GM18868 (cell line): ENCODE data around the gene TGM6.
"Not testable (repeated sequence)": the region's sequence is repeated elsewhere in the genome, so short reads cannot be mapped to it uniquely, and the experiment has no call there.

ENCODE experiments used
- ATAC-seq: cut with Tn5 transposase; IDR thresholded peaks from one replicate; pipeline ENCODE4 v1.9.1; 2021; ENCODE audit warnings: mild to moderate bottlenecking, moderate library complexity; ENCODE audit not compliant: unreplicated experiment

The TGM6 gene

DNA sequence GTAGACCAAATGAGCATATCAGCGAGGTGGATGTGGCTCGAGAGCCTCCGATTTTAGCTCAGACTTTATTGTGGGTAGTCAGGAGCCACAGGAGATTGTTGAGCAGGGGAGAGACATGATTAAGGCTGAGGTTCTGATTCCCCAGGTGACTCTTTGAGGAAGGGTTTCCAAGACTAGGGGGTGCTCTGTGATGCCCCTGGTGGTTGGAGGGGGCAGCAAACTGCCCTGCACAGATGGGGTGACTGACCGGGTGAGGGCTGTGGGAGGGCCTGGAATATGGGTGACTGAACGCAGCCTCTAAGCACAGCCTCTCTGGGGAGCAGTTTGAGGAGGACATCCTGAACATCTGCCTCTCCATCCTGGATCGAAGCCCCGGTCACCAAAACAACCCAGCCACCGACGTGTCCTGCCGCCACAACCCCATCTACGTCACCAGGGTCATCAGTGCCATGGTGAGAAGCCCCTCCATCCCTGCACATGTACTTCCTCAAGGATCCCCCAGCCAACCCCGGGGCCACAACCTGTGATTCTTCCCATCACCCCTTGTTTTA is 17.0 kb downstream of the TGM6 start:
- no peak for ATAC-seq

GRCh38 chr20:2398449-2398848 is 17.7 kb downstream of the TGM6 start:
- no peak for ATAC-seq

DNA sequence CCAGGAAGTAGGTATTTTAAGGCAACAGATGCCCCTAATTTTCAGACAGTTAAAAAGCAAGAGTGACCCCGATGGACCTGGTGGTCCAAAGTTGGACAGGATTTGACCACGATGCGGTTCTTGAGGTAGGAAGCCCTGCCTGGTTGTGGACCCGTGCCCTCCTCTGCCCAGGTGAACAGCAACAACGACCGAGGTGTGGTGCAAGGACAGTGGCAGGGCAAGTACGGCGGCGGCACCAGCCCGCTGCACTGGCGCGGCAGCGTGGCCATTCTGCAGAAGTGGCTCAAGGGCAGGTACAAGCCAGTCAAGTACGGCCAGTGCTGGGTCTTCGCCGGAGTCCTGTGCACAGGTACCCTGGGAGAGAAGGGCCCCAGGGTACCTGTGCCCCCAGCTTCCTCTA is 18.7 kb downstream of the TGM6 start:
- no peak for ATAC-seq

GRCh38 chr20:2400290-2400689 is 19.6 kb downstream of the TGM6 start:
- ATAC-seq, result no peak

GRCh38 chr20:2401527-2401926 is 20.8 kb downstream of the TGM6 start:
- ATAC-seq, result no peak

- ATAC-seq, result no peak
These were observed 21.7 kb downstream of the TGM6 start for GRCh38 chr20:2402271-2402980.

DNA sequence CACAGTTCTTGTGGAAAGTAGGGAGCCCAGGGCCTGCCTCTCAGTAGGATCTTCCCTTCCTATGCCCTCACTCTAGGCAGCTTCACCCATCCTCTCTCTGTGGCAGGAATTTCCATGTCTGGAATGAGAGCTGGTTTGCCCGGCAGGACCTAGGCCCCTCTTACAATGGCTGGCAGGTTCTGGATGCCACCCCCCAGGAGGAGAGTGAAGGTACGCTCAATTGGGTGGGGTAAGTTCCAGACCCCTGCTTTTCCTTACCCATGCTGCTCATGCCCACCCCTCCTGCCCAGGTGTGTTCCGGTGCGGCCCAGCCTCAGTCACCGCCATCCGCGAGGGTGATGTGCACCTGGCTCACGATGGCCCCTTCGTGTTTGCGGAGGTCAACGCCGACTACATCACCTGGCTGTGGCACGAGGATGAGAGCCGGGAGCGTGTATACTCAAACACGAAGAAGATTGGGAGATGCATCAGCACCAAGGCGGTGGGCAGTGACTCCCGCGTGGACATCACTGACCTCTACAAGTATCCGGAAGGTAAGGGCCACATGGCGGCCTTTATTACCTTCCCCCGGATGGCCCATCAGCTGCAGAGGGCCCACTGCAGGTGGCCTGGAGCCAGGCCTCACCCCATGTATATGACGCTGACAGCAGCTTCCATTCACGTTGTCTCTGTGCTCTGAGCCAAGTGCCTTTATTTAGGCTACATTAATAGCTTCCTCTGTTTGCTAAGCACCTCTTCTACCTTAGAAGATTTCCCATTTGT is 22.8 kb downstream of the TGM6 start:
- ATAC-seq, result no peak

DNA sequence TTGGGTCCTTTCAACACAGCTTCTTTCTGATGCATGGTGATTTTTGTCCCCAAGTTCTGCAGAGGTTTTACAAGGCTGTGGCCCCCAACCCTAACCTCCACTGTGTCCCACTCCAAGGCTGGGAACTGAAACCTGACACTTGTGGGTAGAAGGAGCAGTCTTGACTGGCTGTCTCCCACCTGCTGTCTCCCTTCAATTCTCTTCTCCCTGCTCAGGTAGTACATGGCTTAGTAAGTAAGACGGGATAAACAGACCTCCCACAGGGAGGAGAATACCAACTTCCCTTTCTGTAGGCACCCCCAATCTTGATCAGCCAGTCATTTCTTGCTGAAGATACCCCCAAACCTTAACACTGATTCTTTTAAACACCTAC is 25.0 kb downstream of the TGM6 start:
- ATAC-seq, result no peak

- ATAC-seq, result not testable (repeated sequence)
These were observed 26.7 kb downstream of the TGM6 start for GRCh38 chr20:2407355-2407754.

GRCh38 chr20:2408111-2408510 is 27.4 kb downstream of the TGM6 start:
- no peak for ATAC-seq

DNA sequence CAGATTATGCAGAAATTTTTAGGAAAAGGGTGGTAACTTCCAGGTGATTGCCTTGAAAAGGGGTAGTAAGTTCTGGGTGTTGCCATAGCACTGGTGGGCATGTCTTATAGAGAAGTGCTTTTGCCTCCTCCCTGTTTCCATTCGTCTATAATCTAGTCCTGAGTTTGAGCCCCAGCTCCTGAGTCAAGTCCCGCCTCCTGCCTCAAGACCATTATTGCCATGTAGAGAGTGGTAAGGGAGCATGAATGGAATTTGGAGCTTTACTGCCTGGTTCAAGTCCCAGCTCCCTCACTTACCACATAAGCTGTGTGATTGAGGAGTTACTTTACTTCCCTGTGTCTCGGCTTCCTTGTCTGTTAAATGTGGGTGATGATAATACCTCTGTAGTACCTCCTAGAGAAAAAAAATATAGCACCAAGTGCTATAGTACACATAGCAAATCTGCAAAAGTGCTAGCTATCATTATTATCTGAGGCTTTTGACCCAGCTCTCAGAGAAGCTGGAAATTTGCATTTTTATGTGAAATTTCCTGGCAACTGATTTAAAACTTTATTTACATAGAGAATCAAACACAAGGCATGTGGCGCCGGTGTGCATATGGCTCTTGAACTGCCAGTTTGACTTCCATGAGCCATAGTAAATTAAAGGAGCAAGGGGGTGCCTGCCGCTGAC is 36.0 kb downstream of the TGM6 start:
- ATAC-seq, result no peak

- no peak for ATAC-seq
These were observed 36.5 kb downstream of the TGM6 start for GRCh38 chr20:2417213-2417541.

DNA sequence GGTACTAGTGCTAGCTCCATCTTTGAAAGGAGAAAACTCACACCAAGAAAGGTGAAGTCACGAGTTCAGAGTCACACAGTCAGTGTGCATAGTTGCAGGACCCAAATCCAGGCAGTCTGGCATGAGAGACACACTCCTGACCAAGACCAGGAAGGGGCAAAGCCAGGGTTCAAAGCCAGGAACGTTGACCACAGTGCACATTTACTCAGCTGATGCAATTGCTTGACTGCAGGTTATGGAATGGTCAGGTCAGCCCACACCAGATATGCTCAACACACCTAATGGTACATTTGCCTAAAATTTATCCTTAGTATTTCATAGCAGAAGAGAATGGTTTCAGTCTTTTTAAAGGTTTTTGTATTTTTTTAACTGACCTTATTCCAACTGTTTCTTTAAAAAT is 37.7 kb downstream of the TGM6 start:
- ATAC-seq, result no peak

- no peak for ATAC-seq
These were observed 39.8 kb downstream of the TGM6 start for GRCh38 chr20:2420510-2420909.

- ATAC-seq, result no peak
These were observed 40.5 kb downstream of the TGM6 start for GRCh38 chr20:2421247-2421646.

- no peak for ATAC-seq
These were observed 48.4 kb downstream of the TGM6 start for GRCh38 chr20:2429051-2429450.

DNA sequence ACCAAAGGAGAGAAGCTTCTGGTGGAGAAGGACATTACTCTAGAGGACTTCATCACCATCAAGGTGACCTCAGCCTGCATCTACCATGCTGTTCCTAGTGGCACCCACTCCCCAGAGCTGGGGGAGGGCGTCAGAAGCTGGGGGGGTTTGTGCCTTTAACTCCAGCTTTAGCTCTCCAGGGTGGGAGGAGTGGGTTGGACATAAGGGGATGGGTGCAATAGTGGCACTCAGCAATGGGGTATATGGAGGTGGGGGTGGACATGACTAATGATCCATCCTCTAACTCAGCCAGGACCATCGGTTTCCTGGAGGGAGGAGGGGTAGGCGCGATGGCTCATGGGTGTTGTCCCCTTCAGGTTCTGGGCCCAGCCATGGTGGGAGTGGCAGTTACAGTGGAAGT is 49.8 kb downstream of the TGM6 start:
- ATAC-seq, result no peak

- ATAC-seq, result no peak
These were observed 50.5 kb downstream of the TGM6 start for GRCh38 chr20:2431185-2431584.

DNA sequence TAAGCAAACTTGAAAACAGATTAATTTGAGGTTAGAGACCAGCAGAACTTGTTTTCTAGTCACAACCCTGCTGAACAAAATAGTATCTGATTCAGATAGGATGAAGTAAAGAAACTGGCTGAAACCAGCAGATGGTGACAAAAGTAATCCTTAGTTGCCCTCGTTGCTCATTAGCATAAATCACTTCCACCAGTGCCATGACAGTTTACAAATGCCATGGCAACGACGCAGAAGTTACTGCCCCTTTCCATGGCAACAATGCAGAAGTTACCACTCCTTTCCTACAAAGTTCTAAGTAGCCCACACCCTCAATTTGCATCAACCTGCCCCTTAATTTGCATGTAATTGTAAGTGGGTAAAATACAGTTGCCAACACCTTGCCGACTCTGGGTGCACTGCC is 66.1 kb downstream of the TGM6 start:
- ATAC-seq, result no peak

GRCh38 chr20:2449386-2449785 is 68.7 kb downstream of the TGM6 start:
- ATAC-seq, result no peak

DNA sequence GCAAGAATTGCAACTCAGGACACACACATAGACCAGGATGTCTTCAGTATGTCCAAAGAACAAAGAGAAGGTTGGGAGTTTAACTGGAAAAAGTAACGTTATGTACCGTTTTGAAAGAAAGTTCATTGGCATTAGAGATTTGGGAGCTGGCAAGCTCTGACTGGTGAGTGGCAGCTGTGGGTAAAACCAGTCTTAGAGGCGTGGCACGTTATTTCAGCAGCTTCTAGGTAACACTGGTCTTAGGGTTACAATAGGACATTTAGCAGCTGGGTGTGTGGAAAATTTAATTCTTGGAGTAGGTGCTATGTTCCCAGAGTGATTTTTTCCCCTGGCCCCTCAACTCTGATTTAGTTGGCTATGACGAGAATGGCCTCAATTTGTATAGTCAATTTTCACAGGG is 70.7 kb downstream of the TGM6 start:
- no peak for ATAC-seq
